Measurements from ENCODE around the gene AP3D1.
"Not testable (repeated sequence)": the region's sequence is repeated elsewhere in the genome, so short reads cannot be mapped to it uniquely, and the experiment has no call there.

Gene AP3D1

DNA sequence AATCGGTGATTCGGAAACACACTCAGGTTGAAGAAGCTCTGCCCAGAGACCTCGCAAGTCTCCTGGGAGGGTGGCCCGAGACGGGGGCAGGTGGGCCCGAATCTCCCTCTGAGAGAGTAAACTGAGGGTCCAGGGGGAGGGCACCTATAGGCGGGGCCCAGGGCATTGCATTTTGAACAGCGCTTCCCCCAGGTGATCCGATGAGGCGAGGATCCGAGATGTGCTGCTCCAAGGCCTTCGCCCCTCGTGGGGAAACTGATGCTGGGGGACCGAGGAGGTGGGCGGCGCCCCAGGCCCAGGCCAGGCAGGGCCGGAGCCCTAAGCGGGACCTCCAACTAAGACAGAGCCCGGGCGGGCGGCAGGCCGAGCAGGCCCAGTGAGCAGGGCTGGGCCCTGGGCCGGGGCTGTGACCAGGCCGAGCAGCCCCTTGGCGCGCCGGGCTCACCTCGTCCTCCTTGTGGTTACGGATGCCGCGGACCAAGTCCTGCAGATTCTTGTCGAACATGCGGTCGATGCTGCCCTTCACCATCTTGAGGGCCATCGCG lies 500 bp downstream of the AP3D1 start:
- no peak for DNase-seq (ENCODE audit: low spot score)

DNA sequence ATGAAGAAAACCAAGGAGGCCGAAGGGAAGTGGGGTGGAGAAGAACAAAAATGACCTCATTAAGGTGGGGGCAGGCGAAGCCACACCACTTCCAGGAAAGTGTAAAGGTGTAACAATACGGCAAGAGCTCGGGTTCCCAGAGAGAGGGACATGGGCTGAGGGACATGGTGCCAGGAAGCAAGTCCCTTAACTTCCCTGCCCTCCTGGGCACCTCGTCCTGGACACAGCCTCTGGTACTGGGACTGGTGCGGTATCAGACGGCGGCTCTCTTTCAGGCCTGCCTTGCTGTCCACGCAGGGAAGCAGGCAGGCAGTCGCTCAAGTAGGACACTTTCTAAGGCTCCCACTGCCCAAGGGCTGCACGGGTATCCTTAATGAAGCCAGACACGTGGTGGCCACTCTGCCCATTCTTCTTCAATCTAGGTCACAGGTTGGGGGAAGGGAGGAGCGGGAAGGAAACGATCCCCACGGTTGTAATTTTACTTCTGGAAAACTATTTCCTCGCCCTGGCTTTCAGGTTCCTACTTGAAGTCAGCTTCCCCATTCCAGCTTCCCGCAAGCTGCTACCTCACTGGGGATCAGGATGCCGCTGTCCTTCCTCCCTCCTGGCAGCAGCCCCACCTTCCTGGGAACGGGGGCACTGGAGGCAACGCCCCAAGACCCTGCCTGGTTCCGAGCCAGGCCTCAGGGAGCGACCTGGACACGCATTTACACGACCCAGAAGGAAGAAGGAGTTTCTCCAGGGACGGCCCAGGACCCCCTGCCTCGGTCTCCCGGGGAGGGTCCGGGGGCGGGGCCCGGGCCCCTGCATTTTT lies 1.2 kb downstream of the AP3D1 start:
- peak; percentile 33 for DNase-seq (ENCODE audit: low spot score)

DNA sequence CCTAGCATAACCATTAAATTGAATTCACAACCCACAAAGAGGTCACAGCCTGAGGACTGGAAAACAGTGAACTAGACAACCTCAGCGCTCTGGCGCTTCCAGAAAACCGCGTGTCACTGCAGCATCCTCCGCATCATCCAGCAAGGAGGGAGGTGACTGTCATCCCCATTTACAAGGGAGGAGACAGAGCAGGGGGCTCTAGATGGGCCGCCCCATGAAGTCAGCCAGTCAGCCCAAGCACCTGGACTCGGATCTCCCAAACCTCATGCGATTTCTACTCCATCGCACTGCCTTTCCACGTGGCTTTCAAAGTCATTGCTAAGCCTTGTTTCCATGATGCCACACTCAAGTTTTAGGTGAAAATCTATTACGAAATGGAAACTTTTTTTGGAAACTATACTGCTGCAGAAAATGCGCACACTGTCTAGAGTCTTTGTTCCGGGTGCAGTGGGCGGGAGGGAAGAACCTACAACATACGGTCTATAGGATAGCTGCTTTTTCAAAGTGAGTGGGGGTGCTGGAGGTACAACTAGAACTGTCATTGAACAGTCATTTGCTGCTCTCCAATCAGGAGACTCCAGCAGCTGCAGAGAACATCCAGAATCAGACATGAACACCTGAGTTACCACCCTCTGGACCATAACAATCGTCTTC lies 2.8 kb downstream of the AP3D1 start:
- no peak for DNase-seq (ENCODE audit: low spot score)

DNA sequence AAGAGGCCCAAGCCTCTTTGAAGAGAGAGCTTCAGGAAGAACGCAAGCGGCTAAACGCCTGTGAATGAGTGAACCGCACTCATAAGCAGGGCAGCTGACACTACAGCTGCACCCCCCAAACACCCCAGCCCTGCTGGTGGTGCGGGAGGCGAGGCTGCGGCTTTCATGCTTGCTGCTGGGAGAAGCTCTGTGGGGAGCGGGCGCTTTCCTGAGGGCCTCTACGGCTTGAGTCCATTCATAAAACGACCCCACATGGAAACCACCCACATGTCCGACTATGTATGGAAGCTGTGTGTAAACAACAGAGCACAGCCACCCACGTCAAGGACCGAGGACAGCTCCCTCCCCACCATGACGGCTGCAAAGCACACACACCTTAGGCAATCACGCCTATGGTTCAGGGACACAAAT lies 5.5 kb downstream of the AP3D1 start:
- no peak for DNase-seq (ENCODE audit: low spot score)

DNA sequence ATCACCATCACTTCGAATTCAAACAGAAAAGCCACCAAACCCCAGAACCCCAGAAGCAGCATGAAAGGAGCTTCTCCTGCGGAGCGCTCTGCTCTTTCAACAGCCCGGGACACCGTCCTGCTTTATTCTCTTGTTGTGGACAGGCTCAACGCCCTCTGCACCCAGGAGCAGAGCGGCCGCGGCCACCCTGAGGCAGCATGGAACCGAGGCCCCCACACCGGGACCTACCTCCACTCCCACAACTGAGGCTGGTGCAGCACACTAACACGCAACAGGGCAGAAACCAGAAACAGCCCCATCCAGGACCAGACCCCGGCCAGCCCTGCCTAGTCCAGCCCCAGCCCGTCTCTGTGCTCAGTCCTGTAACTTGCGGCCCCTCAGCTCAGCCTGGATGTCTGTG lies 7.2 kb downstream of the AP3D1 start:
- DNase-seq (ENCODE audit: low spot score), result no peak

DNA sequence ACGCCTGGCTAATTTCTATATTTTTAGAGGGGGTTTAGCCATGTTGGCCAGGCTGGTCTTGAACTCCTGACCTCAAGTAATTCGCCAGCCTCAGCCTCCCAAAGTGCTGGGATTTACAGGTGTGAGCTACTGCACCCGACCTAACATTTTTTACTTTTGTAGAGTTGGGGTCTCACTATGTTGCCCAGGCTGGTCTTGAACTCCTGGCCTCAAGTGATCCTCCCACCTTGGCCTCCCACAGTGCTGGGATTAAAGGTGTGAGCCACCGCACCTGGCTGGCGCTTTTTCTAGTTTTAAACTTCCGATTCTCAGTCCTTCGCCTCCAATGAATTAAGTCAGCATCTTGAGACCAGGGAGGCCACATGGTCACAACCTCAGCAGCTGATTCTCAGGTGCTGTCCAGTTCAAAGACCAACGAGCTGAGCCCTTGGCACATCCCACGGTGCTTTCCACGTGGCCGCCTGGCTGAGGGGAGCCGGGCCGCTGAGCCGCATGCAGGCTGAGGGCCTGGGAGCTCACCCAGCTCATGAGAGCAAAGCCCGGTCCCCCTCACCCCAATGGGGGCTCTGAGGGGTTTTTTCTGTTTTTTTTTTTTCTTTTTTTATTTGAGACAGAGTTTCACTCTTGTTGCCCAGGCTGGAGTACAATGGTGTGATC lies 9.1 kb downstream of the AP3D1 start:
- DNase-seq (ENCODE audit: low spot score), result no peak

DNA sequence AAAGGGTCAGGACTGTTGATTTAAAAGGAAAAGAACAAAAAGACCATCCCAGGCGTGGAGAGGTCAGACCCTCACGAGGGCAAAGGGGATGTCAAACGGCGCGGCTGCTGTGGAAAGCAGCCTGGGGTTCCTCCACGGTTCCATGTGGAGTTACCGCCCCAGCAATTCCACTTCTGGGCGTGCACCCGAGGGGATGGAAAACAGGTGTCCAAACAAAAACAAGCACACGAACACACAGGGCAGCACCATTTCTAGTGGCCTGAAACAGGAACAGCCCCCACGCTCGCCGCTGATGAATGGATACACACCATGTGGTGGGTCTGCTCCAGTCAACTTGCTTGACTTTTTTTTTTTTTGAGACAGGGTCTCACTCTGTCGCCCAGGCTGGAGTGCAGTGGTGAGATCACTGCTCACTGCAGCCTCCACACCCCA lies 11.2 kb downstream of the AP3D1 start:
- DNase-seq (ENCODE audit: low spot score), result no peak

DNA sequence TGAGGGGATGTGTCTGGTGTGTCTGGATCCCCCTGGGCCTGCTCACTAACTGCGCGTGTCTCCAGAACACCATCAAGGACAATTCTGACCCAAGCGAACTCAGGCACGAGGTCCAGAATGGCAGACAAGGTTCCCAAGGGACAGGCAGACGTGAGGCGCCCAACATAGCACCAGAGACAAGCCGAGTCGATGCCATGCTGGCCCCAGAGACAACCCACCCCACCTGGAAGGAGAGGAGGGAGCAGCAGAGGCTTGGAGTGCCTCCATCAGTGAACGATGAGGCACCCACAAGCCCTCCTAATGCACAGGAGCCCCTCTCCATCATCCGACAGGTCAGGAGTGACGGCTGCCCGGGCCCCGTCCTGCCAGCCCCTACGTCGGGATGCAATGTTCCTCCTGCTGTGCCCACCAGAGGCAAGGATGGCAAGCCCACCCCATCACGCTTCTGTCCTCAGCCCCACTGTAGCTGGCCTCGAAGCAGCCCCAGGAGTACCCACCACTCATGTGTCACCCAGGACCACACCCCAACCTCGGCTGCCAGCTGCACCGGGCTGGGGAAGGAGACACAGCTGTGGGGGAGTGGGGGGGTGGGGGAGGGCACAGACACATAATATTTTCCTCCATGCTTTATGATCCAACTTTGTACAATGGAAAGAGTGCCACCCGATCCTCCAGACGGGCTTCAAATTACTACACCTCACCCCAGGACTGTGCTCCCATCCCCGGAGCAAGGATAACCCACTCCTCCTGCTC lies 11.8 kb downstream of the AP3D1 start:
- no peak for DNase-seq (ENCODE audit: low spot score)

DNA sequence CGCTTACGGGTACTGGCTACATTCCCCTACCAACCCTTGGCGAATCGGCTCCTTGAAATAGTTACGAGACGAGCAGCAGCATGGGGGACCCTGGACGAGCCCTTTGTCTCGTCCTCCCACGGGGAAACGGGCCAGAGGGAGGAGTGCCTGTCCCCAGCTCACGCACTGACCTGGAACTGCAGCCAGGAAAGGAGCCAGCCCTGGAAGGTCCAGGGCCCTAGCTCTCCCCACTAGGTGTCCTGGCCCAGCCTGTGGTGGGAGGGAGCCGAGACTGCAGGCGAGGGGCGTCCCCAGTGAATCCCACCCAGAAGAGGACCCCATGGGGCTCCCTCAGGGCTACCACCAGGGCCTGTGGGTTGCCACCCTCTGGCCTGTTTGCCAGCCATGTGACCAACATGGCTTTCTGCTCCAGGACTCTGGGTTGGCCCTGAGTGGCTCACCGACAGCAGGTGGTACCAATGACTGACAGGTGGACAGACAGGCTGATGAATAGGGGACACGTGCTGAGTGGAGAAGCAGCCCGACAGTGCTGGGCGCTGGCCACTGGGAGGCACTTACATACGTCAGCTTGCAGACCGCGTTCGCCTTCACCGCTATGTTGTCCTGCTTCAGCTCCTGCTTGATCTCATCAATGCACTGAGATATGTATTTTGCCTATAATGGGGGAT lies 13.2 kb downstream of the AP3D1 start:
- DNase-seq (ENCODE audit: low spot score), result no peak

DNA sequence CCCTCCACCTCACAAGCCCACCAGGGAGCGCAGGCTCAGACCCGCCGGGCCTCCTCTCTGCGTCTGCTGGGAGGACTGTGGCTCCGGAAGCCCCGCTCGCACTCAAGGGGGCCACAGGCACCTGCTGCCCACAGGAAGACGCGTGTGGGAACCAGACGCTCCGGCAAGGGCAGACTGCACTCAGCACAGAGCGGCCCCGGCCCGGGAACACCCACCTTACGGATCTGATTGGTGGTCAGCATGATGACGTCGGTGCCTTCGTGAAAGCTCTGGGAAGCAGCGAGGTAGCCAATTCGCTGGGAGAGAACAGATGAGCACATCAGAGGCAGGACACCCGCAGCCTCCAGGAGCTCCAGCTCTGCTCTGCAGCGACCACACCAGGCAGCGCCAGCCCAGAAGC lies 14.6 kb downstream of the AP3D1 start:
- DNase-seq (ENCODE audit: low spot score), result no peak

DNA sequence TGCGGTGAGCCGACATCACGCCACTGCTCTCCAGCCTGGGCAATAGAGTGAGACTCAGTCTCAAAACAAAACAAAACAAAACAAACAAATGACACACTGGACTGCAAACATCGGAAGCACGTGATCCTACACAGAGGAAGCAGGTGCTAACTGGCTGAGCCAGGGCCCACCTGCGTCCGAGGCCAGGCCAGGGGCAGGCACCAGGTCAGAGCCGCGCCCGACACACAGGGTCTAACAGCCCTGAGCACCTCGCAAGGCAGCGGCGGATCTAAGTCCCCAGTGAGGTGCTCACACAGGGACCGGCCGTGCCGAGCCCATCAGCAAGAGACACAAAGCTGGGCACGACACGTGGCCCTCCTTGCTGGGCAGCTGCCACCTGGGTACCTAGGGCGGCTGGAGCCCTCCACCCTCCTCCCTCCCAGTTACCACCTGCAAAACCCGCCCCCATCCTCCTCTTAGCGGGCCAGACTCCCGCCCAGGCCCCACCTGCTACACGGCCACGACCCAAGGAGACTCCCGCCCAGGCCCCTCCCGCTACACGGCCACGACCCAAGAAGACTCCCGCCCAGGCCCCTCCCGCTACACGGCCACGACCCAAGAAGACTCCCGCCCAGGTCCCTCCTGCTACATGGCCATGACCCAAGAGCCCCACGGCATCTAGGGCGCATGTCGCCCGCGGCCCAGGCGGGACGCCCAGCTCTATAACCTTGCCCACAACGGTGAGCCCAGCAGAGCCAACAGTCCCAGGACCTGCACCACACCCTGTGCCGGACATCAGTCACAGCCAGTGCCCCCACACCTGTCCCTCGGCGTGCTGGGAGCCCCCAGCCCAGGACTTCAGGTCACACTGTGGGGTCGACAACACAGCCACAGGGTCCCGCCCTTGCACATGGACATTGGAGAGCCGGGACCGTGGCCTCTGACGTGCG lies 15.6 kb downstream of the AP3D1 start:
- DNase-seq (ENCODE audit: low spot score), result no peak

DNA sequence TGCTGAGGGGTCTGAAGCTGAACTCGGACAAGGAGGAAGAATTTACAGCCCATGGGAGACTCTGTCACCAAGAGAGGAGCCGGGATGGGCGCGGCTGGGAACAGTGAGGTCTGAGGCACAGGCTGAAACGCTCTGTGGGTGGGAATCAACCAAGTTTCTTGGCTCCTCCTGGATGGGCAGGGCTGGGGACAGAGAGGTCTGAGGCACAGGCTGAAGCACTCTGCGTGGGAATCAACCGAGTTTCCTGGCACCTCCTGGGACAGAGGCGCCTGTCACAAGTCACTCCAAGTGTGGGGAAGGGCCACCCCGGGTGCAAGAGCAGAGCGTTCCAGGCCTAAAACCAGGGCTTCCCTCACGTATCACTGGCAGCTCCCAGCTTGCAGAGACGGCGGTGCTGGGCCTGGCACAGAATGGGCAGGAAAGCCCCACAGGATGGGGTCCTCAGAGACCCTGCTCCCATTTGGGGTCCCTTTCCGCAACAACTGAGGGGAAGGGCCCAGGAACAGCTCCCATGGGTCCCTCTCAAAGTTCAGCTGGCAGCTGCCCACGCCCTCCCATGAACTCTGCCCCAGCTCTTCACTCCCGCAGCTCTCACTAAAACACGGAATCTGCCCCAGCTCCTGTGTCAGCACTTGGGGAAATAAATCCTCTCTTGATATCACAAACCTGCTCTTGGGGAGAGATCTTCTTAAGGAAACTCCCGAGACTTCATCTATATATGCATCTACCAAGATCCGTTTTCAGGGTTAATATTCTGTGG lies 18.5 kb downstream of the AP3D1 start:
- DNase-seq (ENCODE audit: low spot score), result no peak

DNA sequence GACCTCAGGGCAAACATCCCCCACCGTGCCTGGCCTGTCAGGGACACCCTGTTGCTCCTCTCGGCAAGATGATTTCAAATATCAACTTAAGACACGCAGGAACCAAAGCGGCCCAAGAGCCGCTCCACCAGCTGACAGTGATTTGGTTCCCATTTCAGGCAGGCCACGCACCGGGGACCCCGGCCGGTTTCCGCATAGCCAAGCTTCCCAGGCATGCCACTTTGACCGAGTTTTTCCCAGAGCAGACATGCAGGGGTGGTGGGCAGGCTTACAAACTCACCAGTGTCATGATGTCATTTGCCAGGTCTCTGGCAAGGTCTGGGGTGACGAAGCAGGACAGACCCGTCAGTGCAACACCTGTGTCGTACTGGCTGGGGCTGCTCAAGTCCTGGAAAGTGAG lies 19.2 kb downstream of the AP3D1 start:
- DNase-seq (ENCODE audit: low spot score), result no peak

DNA sequence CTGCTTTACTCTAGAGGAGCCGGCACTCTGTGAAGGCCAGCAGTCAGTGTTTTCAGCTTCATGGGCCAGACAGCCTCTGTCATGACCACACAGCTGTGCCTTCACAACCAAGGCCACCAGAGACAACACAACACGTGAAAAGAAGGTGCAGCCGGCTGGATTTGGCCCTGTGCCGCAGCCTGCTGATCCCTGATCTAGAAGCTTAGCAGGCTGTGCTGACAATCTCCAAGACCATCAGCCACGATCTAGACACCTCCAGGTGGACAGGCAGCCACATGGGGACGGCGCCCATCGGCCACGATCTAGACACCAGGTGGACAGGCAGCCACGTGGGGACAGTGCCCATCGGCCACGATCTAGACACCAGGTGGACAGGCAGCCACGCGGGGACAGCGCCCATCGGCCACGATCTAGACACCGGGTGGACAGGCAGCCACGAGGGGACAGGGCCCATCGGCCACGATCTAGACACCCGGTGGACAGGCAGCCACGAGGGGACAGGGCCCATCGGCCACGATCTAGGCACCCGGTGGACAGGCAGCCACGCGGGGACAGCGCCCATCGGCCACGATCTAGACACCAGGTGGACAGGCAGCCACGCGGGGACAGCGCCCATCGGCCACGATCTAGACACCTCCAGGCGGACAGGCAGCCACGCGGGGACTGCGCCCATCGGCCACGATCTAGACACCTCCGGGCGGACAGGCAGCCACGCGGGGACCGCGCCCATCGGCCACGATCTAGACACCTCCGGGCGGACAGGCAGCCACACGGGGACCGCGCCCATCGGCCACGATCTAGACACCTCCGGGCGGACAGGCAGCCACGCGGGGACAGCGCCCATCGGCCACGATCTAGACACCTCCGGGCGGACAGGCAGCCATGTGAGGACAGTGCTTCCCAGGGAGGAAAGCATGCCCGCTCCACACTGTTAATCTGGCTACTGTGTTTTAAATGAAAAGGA lies 20.1 kb downstream of the AP3D1 start:
- DNase-seq (ENCODE audit: low spot score), result not testable (repeated sequence)

DNA sequence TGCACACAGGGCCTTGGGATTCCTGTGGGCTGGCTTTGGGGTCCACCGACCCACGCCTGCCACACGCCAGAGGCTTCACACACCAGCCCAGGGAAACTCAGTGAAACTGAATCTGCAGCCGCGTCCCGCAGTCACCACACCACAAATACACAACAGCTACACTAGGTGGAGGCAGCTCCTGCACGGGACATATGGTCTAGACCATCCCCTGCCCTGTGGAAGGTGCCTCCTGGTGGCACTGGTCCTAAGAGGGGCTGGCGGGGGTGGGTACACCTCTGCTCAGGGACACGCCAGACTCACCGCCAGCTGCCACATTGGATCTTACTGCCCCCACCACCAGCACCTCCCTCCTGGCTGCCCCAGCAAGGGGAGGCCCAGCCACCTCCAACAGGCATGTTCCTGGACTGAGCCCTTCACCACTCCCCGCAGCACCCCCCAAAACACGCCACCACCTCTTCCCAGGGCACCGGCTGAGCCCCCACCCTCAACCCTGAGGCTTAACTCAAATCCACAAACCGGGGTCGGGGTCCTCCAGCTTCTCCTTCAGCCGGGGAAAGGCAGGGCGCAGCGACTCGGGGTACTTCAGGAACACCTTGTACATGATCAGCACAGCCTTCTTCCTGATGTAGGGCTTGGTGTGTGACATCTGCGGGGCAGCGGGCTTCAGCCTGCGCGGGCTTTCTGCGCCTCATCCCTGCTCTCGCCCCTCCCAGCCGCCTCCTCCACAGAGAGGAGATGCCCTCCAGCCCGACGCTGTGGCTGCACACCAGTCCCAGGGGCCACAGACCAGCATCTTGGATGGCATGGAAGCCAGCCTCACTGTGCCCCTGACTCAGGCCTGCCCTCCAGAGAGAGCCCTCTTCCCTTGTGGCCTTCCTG lies 21.2 kb downstream of the AP3D1 start:
- no peak for DNase-seq (ENCODE audit: low spot score)

DNA sequence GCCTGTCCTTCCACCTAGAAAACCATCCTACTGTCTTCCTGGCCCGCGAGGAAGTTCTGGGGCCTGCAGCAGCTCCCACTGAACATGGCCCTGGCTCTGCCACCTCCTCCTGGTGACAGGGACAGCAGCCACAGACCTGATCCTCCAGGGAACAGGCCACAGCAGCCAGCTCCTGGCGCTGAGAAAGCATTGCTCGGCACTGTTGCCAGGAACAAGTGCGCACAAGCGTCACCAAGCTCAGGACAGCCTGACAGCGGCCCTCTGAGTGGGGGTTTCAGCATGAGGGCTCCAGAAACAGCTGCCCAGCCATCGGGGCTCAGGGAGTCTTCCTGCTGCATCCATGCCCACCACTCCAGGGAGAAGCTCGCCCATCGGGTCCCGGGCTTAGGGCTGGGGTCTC lies 21.9 kb downstream of the AP3D1 start:
- DNase-seq (ENCODE audit: low spot score), result no peak

DNA sequence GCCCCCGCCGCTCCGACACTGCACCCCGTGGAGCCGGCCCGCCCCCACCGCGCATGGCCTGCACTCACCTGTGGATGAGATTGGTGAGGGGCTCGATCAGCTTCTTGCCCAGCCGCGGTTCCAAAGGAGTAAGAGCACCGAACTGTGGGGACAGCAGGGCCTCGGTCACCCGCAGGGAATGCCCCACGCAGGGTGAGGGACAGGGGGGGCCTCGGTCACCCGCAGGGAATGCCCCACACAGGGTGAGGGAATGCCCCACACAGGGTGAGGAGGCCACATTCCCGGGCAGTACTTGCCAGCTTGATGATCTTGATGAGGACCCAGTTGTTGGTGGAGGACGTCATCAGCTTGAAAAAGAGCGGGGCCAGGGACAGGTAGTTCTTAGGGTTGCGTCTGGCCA lies 22.3 kb downstream of the AP3D1 start:
- DNase-seq (ENCODE audit: low spot score), result no peak

DNA sequence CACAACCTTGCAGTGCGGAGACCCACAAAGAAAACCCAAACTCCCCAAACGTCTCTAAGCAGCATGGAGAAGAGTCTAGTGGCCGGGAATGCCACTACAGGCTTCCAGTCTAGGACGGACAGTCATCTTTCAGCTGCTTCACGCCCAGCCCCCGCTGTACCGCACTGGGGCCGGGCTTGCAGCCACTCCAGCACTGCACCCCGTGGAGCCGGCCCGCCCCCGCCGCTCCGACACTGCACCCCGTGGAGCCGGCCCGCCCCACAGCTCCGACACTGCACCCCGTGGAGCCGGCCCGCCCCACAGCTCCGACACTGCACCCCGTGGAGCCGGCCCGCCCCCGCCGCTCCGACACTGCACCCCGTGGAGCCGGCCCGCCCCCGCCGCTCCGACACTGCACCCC lies 23.1 kb downstream of the AP3D1 start:
- not testable (repeated sequence) for DNase-seq (ENCODE audit: low spot score)
